HepG2 (cell line): Measurements from ENCODE around the gene TST. TPM values are rescaled to one million over a fixed set of nuclear protein-coding genes. Genes with fewer than 3 reads are reported as not detected.

Experiments used
- AGO1 ChIP-seq: fragments of 200-400 bp; formaldehyde crosslinking; IDR thresholded peaks from 2 replicates; pipeline ENCODE4 v1.6.1; 2017; ENCODE audit warnings: mild to moderate bottlenecking, low read depth, low read length, moderate library complexity; ENCODE audit not compliant: poor library complexity, severe bottlenecking
- DNMT3B ChIP-seq: conservative IDR thresholded peaks from 2 replicates; pipeline ENCODE4 v1.6.1; 2016; ENCODE audit warnings: missing biosample characterization, control low read depth
- FOXC1 ChIP-seq: sonication (generic); formaldehyde crosslinking; IDR thresholded peaks from 2 replicates; pipeline ENCODE4 v1.8.0; 2022; ENCODE audit warnings: mild to moderate bottlenecking, missing genetic modification reagents, borderline replicate concordance
- FOXP1 ChIP-seq, 2 experiments: fragments of 450-650 bp in 1 of 2; IDR thresholded peaks; 2 replicates each; pipeline ENCODE4 v1.6.1; 2017 to 2018; ENCODE audit warnings: antibody characterized with exemption in 1 of 2
- HOXA3 ChIP-seq: sonication (generic); formaldehyde crosslinking; IDR thresholded peaks from 2 replicates; pipeline ENCODE4 v1.5.0; 2020; ENCODE audit warnings: missing genetic modification reagents
- MAFG ChIP-seq: sonication (generic); formaldehyde crosslinking; IDR thresholded peaks from 2 replicates; pipeline ENCODE4 v1.5.1; 2020; ENCODE audit warnings: mild to moderate bottlenecking, missing genetic modification reagents
- NCOR1 ChIP-seq: fragments of 200-600 bp; sonication (generic); IDR thresholded peaks from 2 replicates; pipeline ENCODE4 v1.7.0; 2017; ENCODE audit warnings: antibody characterized with exemption, low read length, borderline replicate concordance
- NR0B2 ChIP-seq: sonication (generic); formaldehyde crosslinking; IDR thresholded peaks from 2 replicates; pipeline ENCODE4 v1.4.0; 2020; ENCODE audit warnings: mild to moderate bottlenecking, missing genetic modification reagents
- PREB ChIP-seq: sonication (generic); formaldehyde crosslinking; IDR thresholded peaks from 2 replicates; pipeline ENCODE4 v1.4.0; 2020; ENCODE audit warnings: missing genetic modification reagents
- RBAK ChIP-seq: sonication (generic); formaldehyde crosslinking; IDR thresholded peaks from 2 replicates; pipeline ENCODE4 v1.5.1; 2020; ENCODE audit warnings: mild to moderate bottlenecking, missing genetic modification reagents
- SRY ChIP-seq: sonication (generic); formaldehyde crosslinking; IDR thresholded peaks from 2 replicates; pipeline ENCODE4 v1.8.0; 2022; ENCODE audit warnings: mild to moderate bottlenecking, missing genetic modification reagents
- WIZ ChIP-seq: sonication (generic); formaldehyde crosslinking; IDR thresholded peaks from 2 replicates; pipeline ENCODE4 v1.5.1; 2020; ENCODE audit warnings: mild to moderate bottlenecking, missing genetic modification reagents
- YEATS2 ChIP-seq: sonication (generic); formaldehyde crosslinking; IDR thresholded peaks from 2 replicates; pipeline ENCODE4 v1.4.0; 2020; ENCODE audit warnings: missing genetic modification reagents, borderline replicate concordance
- ZBTB43 ChIP-seq: sonication (generic); formaldehyde crosslinking; conservative IDR thresholded peaks from 2 replicates; pipeline ENCODE4 v1.4.0; 2020; ENCODE audit warnings: missing genetic modification reagents
- ZFP90 ChIP-seq: sonication (generic); formaldehyde crosslinking; IDR thresholded peaks from 2 replicates; pipeline ENCODE4 v1.8.0; 2022; ENCODE audit warnings: missing genetic modification reagents, mild to moderate bottlenecking, inconsistent platforms, borderline replicate concordance
- ZNF83 ChIP-seq: sonication (generic); formaldehyde crosslinking; IDR thresholded peaks from 2 replicates; pipeline ENCODE4 v1.4.0; 2020; ENCODE audit warnings: missing genetic modification reagents, mild to moderate bottlenecking, borderline replicate concordance
- ZSCAN21 ChIP-seq: sonication (generic); formaldehyde crosslinking; IDR thresholded peaks from 2 replicates; pipeline ENCODE4 v1.8.0; 2022; ENCODE audit warnings: mild to moderate bottlenecking, missing genetic modification reagents, moderate library complexity, borderline replicate concordance
- polyA plus RNA-seq, 8 experiments: library from polyadenylated mRNA; depleted of rRNA in 3 of 8; stranded (reverse) in 7 of 8; unstranded in 1 of 8; fragments of >200 nt; fragmentation: Illumina TruSeq in 4 of 8; extraction: Trizol in 4 of 8; gene quantifications; 2 replicates each; pipeline versions ENCODE4 v1.2.1 to v1.2.3, GENCODE V29; 2011 to 2016; ENCODE audit warnings: low read depth in 4 of 8, missing spikeins in 1 of 8, mixed read lengths in 1 of 8; ENCODE audit not compliant: insufficient read depth in 1 of 8
- total RNA-seq, 5 experiments: library from RNA; depleted of rRNA; stranded (reverse); fragments of >200 nt; fragmentation: Illumina TruSeq; extraction: Trizol; gene quantifications; 2 replicates each; pipeline ENCODE4 v1.2.3, GENCODE V29; 2016; ENCODE audit warnings: low read depth in 1 of 5
- TF ChIP-seq, protein P1 (sequence below): IDR thresholded peaks from 2 replicates; pipeline ENCODE4 v1.4.0; 2020; ENCODE audit warnings: mild to moderate bottlenecking, missing genetic modification reagents
- TF ChIP-seq, protein P2 (sequence below): sonication (generic); formaldehyde crosslinking; IDR thresholded peaks from 2 replicates; pipeline ENCODE4 v1.4.0; 2020; ENCODE audit warnings: missing genetic modification reagents, borderline replicate concordance
- TF ChIP-seq, protein P3 (sequence below): sonication (generic); formaldehyde crosslinking; IDR thresholded peaks from 2 replicates; pipeline ENCODE4 v1.5.1; 2020; ENCODE audit warnings: missing genetic modification reagents, mild to moderate bottlenecking, borderline replicate concordance

Gene TST
- total and polyA plus RNA-seq, 2 of the 13 experiments (the other 11 are each of a cell fraction or from before 2014, with no cell fraction given) = 44.6 to 63.6 TPM

- TF ChIP-seq, protein P1, sequence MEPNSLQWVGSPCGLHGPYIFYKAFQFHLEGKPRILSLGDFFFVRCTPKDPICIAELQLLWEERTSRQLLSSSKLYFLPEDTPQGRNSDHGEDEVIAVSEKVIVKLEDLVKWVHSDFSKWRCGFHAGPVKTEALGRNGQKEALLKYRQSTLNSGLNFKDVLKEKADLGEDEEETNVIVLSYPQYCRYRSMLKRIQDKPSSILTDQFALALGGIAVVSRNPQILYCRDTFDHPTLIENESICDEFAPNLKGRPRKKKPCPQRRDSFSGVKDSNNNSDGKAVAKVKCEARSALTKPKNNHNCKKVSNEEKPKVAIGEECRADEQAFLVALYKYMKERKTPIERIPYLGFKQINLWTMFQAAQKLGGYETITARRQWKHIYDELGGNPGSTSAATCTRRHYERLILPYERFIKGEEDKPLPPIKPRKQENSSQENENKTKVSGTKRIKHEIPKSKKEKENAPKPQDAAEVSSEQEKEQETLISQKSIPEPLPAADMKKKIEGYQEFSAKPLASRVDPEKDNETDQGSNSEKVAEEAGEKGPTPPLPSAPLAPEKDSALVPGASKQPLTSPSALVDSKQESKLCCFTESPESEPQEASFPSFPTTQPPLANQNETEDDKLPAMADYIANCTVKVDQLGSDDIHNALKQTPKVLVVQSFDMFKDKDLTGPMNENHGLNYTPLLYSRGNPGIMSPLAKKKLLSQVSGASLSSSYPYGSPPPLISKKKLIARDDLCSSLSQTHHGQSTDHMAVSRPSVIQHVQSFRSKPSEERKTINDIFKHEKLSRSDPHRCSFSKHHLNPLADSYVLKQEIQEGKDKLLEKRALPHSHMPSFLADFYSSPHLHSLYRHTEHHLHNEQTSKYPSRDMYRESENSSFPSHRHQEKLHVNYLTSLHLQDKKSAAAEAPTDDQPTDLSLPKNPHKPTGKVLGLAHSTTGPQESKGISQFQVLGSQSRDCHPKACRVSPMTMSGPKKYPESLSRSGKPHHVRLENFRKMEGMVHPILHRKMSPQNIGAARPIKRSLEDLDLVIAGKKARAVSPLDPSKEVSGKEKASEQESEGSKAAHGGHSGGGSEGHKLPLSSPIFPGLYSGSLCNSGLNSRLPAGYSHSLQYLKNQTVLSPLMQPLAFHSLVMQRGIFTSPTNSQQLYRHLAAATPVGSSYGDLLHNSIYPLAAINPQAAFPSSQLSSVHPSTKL = peak; percentile 27; the same call in 1 of the 2 replicates
- TF ChIP-seq ZFP90 (CRISPR knock-in tag) (no peak), NR0B2 (CRISPR knock-in tag) (no peak), FOXC1 (CRISPR knock-in tag) (no peak), PREB (CRISPR knock-in tag) (no peak), WIZ (CRISPR knock-in tag) (no peak), HOXA3 (no peak), DNMT3B (CRISPR knock-in tag) (no peak), YEATS2 (CRISPR knock-in tag) (no peak), SRY (0 out of 2 replicates have a peak, but pooled peaks have one; percentile 41), MAFG (CRISPR knock-in tag) (no peak), FOXP1 (IDR thresholded peaks at IDR 0.05) (no peak), FOXP1 (CRISPR knock-in tag; IDR thresholded peaks at IDR 0.05) (no peak), RBAK (CRISPR knock-in tag) (no peak), NCOR1 (no peak), ZSCAN21 (peak; percentile 27; the same call in 1 of the 2 replicates), AGO1 (no peak), ZNF83 (CRISPR knock-in tag) (no peak), ZBTB43 (CRISPR knock-in tag) (peak; percentile 22; the same call in 1 of the 2 replicates)
- TF ChIP-seq, protein P2, sequence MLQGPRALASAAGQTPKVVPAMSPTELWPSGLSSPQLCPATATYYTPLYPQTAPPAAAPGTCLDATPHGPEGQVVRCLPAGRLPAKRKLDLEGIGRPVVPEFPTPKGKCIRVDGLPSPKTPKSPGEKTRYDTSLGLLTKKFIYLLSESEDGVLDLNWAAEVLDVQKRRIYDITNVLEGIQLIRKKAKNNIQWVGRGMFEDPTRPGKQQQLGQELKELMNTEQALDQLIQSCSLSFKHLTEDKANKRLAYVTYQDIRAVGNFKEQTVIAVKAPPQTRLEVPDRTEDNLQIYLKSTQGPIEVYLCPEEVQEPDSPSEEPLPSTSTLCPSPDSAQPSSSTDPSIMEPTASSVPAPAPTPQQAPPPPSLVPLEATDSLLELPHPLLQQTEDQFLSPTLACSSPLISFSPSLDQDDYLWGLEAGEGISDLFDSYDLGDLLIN = no peak
- TF ChIP-seq, protein P3, sequence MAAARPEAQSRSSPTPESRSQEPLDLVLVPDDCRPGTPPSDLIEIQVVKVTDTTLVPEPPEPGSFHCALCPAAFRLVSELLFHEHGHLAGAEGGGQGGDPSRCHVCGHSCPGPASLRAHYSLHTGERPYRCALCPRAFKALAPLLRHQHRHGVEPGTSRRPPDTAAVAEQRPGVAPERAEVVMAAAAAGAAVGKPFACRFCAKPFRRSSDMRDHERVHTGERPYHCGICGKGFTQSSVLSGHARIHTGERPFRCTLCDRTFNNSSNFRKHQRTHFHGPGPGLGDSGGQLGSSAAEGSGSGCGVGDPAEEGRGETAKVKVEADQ (CRISPR knock-in tag) = peak; percentile 35; the same call in 1 of the 2 replicates
Measured at GRCh38 chr22:37018815-37019308, 385 bp downstream of the TST start (continued).
